ENCODE data around the gene RNF130.

The RNF130 gene

GRCh38 chr5:179915406-179915935 is 156.1 kb downstream of the RNF130 start:
- DNase-seq (ENCODE audit: low spot score): no peak

GRCh38 chr5:179914032-179914755 is 157.4 kb downstream of the RNF130 start:
- DNase-seq (ENCODE audit: low spot score): peak; percentile 20

- DNase-seq (ENCODE audit: low spot score): no peak
These were observed 158.1 kb downstream of the RNF130 start for GRCh38 chr5:179913461-179913860.

- no peak for DNase-seq (ENCODE audit: low spot score)
These were observed 158.6 kb downstream of the RNF130 start for GRCh38 chr5:179912951-179913350.

GRCh38 chr5:179912386-179912785 is 159.2 kb downstream of the RNF130 start:
- DNase-seq (ENCODE audit: low spot score): no peak

GRCh38 chr5:179909224-179909623 is 162.3 kb downstream of the RNF130 start:
- no peak for DNase-seq (ENCODE audit: low spot score)

GRCh38 chr5:179908528-179908927 is 163.0 kb downstream of the RNF130 start:
- no peak for DNase-seq (ENCODE audit: low spot score)

GRCh38 chr5:179907556-179908324 is 163.8 kb downstream of the RNF130 start, which contains the start of gene TBC1D9B:
TBC1D9B (minus strand) TSS chr5:179907897; CDS start chr5:179907821, 76 bp downstream.
- peak; percentile 71 for DNase-seq (ENCODE audit: low spot score)

GRCh38 chr5:179906795-179907555 is 164.6 kb downstream of the RNF130 start:
- DNase-seq (ENCODE audit: low spot score): no peak

GRCh38 chr5:179906294-179906794 is 165.2 kb downstream of the RNF130 start:
- no peak for DNase-seq (ENCODE audit: low spot score)

- no peak for DNase-seq (ENCODE audit: low spot score)
These were observed 166.4 kb downstream of the RNF130 start for GRCh38 chr5:179905161-179905560.

Data from kidney capillary endothelial cell (primary cell).